H1 (cell line): ENCODE data around the gene KIAA1755. TPM values are rescaled to one million over a fixed set of nuclear protein-coding genes. Genes with fewer than 3 reads are reported as not detected.

Experiments used
- CTCF ChIA-PET: fragments of 300-600 bp; sonication (Branson Sonifier 250); formaldehyde crosslinking; loops from one replicate; lab custom pipeline; 2021; ENCODE audit not compliant: partially characterized antibody; lab: Charles Lee
- POLR2A ChIA-PET: fragments of 300-600 bp; sonication (Branson Sonifier 250); formaldehyde crosslinking; loops from one replicate; lab custom pipeline; 2021; ENCODE audit warnings: inconsistent platforms; ENCODE audit not compliant: partially characterized antibody; lab: Charles Lee
- DNase-seq, 2 experiments: peaks; one replicate each; pipeline versions ENCODE4 v3.0.0 to v3.0.0-alpha.2; 2010 to 2022; ENCODE audit warnings: low spot score in 2 of 2, low read depth in 1 of 2, mixed read lengths in 1 of 2
- FAIRE-seq: peaks from 2 replicates; lab custom pipeline; 2011; peaks lifted over from hg19 to GRCh38; lab: Jason Lieb, UNC
- H2AFZ ChIP-seq: 2 replicates; pipeline ENCODE4 v1.8.1; 2012; ENCODE audit warnings: low read length, inconsistent platforms
- H2AK5ac ChIP-seq: 2 replicates; pipeline ENCODE4 v1.6.1; 2013; ENCODE audit warnings: low read depth, low read length
- H2BK120ac ChIP-seq: replicated peaks from 2 replicates; pipeline ENCODE3; 2013; ENCODE audit warnings: low read depth, low read length, inconsistent platforms
- H2BK12ac ChIP-seq: 2 replicates; pipeline ENCODE4 v1.6.1; 2013; ENCODE audit warnings: low read depth, low read length
- H2BK15ac ChIP-seq: 2 replicates; pipeline ENCODE4 v1.6.1; 2013; ENCODE audit warnings: low read length
- H2BK20ac ChIP-seq: 2 replicates; pipeline ENCODE4 v1.6.1; 2013; ENCODE audit warnings: low read length
- H2BK5ac ChIP-seq: 2 replicates; pipeline ENCODE4 v1.6.1; 2013; ENCODE audit warnings: low read depth, low read length
- H3K14ac ChIP-seq: 2 replicates; pipeline ENCODE4 v1.6.1; 2013; ENCODE audit warnings: inconsistent platforms; ENCODE audit not compliant: insufficient read length
- H3K18ac ChIP-seq: 2 replicates; pipeline ENCODE4 v1.6.1; 2013; ENCODE audit warnings: low read length; ENCODE audit errors: extremely low read depth
- H3K23ac ChIP-seq: 2 replicates; pipeline ENCODE4 v1.6.1; 2013; ENCODE audit warnings: inconsistent platforms; ENCODE audit not compliant: insufficient read length
- H3K23me2 ChIP-seq: 2 replicates; pipeline ENCODE4 v1.6.1; 2013; ENCODE audit warnings: low read depth, low read length
- H3K27ac ChIP-seq: 2 replicates; pipeline ENCODE4 v1.6.1; 2011; ENCODE audit warnings: low read depth, low read length, inconsistent platforms
- H3K27me3 ChIP-seq, 4 experiments: replicated peaks in 1 of 4; 1 replicate in 1 of 4; 2 replicates in 3 of 4; pipeline versions ENCODE4 v1.6.1 to v1.8.1; 2011 to 2013; ENCODE audit warnings: low read length in 3 of 4, mild to moderate bottlenecking in 3 of 4, inconsistent platforms in 2 of 4, mixed read lengths in 2 of 4, moderate library complexity in 1 of 4; ENCODE audit not compliant: control insufficient read depth in 3 of 4, insufficient read depth in 3 of 4; ENCODE audit errors: extremely low read depth in 1 of 4
- H3K36me3 ChIP-seq, 4 experiments: 2 replicates each; pipeline versions ENCODE4 v1.6.1 to v1.8.1; 2011 to 2013; ENCODE audit warnings: mild to moderate bottlenecking in 4 of 4, low read length in 3 of 4, moderate library complexity in 2 of 4, control low read depth in 1 of 4, inconsistent platforms in 1 of 4; ENCODE audit not compliant: insufficient read depth in 4 of 4, control insufficient read depth in 2 of 4
- H3K4ac ChIP-seq: replicated peaks from 2 replicates; pipeline ENCODE3; 2013; ENCODE audit warnings: low read length, low read depth, mixed read lengths, inconsistent platforms; ENCODE audit not compliant: insufficient read length
- H3K4me1 ChIP-seq, 4 experiments: replicated peaks in 1 of 4; 1 replicate in 1 of 4; 2 replicates in 3 of 4; pipeline versions ENCODE4 v1.6.1 to v1.8.1; 2011 to 2013; ENCODE audit warnings: low read length in 3 of 4, inconsistent platforms in 2 of 4, mixed read lengths in 1 of 4; ENCODE audit not compliant: insufficient read depth in 4 of 4, control insufficient read depth in 3 of 4
- H3K4me2 ChIP-seq, 2 experiments: 2 replicates each; pipeline versions ENCODE4 v1.6.1 to v1.8.1; 2011 to 2013; ENCODE audit warnings: low read depth in 2 of 2, low read length in 2 of 2, control low read depth in 1 of 2, inconsistent platforms in 1 of 2, mild to moderate bottlenecking in 1 of 2; ENCODE audit not compliant: insufficient read depth in 1 of 2
- H3K4me3 ChIP-seq, 4 experiments: fragments of 200-600, 300-600 bp in 1 of 4; sonication (generic), shearing (Covaris generic), sonication (Bioruptor Twin) in 1 of 4; 2 replicates each; pipeline versions ENCODE4 v1.5.1 to v1.8.1; 2011 to 2016; ENCODE audit warnings: low read length in 4 of 4, low read depth in 3 of 4, control low read depth in 2 of 4, inconsistent platforms in 2 of 4, mild to moderate bottlenecking in 2 of 4, mixed read lengths in 1 of 4, moderate library complexity in 1 of 4; ENCODE audit not compliant: insufficient read depth in 2 of 4; ENCODE audit errors: extremely low read depth in 1 of 4
- H3K56ac ChIP-seq: replicated peaks from 2 replicates; pipeline ENCODE3; 2013; ENCODE audit warnings: low read depth, mild to moderate bottlenecking, mixed read lengths, low read length, inconsistent platforms; ENCODE audit not compliant: insufficient read length
- H3K79me1 ChIP-seq: 2 replicates; pipeline ENCODE4 v1.6.1; 2013; ENCODE audit warnings: low read depth, low read length, control low read depth
- H3K79me2 ChIP-seq, 2 experiments: 2 replicates each; pipeline versions ENCODE4 v1.6.1 to v1.8.1; 2012 to 2013; ENCODE audit warnings: low read length in 2 of 2, mild to moderate bottlenecking in 2 of 2, inconsistent platforms in 1 of 2; ENCODE audit not compliant: insufficient read depth in 2 of 2, control insufficient read depth in 1 of 2
- H3K9ac ChIP-seq, 4 experiments: replicated peaks in 1 of 4; 1 replicate in 1 of 4; 2 replicates in 3 of 4; pipeline versions ENCODE4 v1.6.1 to v1.8.1; 2011 to 2013; ENCODE audit warnings: low read depth in 3 of 4, low read length in 3 of 4, control low read depth in 2 of 4, mild to moderate bottlenecking in 2 of 4, moderate library complexity in 2 of 4, inconsistent platforms in 1 of 4; ENCODE audit errors: extremely low read depth in 1 of 4
- H3K9me3 ChIP-seq, 2 experiments: 2 replicates each; pipeline versions ENCODE4 v1.6.1 to v1.8.1; 2012 to 2013; ENCODE audit warnings: mild to moderate bottlenecking in 2 of 2, moderate library complexity in 2 of 2, control low read depth in 1 of 2, inconsistent platforms in 1 of 2, low read depth in 1 of 2, low read length in 1 of 2, mixed read lengths in 1 of 2; ENCODE audit not compliant: insufficient read depth in 2 of 2
- H4K20me1 ChIP-seq, 2 experiments: replicated peaks in 1 of 2; 2 replicates each; pipeline versions ENCODE3 to v1.8.1; 2011 to 2013; ENCODE audit warnings: inconsistent platforms in 2 of 2, low read length in 2 of 2, mild to moderate bottlenecking in 1 of 2; ENCODE audit not compliant: insufficient read depth in 2 of 2, control insufficient read depth in 1 of 2
- H4K5ac ChIP-seq: 2 replicates; pipeline ENCODE4 v1.6.1; 2013; ENCODE audit warnings: low read length, low read depth, mixed read lengths, inconsistent platforms; ENCODE audit not compliant: insufficient read length
- H4K8ac ChIP-seq: 2 replicates; pipeline ENCODE4 v1.8.0; 2013; ENCODE audit warnings: mild to moderate bottlenecking, moderate library complexity, low read length, inconsistent platforms; ENCODE audit not compliant: insufficient read depth; ENCODE audit errors: extremely low read depth
- H4K91ac ChIP-seq: replicated peaks from 2 replicates; pipeline ENCODE3; 2013; ENCODE audit warnings: low read length, mixed read lengths, inconsistent platforms; ENCODE audit not compliant: insufficient read length
- CEBPB ChIP-seq: IDR thresholded peaks from 2 replicates; pipeline ENCODE4 v1.6.1; 2012; ENCODE audit warnings: low read depth, low read length
- FOSL1 ChIP-seq: IDR thresholded peaks from 2 replicates; pipeline ENCODE4 v1.6.1; 2011; ENCODE audit warnings: mild to moderate bottlenecking, low read depth, low read length, moderate library complexity; ENCODE audit not compliant: insufficient read depth
- HDAC6 ChIP-seq: IDR thresholded peaks from one replicate; pipeline ENCODE4 v1.7.1; 2012; ENCODE audit warnings: low read depth, mild to moderate bottlenecking, inconsistent platforms, low read length, moderate library complexity
- RFX5 ChIP-seq: IDR thresholded peaks from 2 replicates; pipeline ENCODE4 v1.6.1; 2011; ENCODE audit warnings: low read depth, low read length, improper control_type of control experiment, borderline replicate concordance
- SIX5 ChIP-seq: IDR thresholded peaks from 2 replicates; pipeline ENCODE4 v1.6.1; 2011; ENCODE audit warnings: mild to moderate bottlenecking, low read depth, low read length
- SP1 ChIP-seq: IDR thresholded peaks from 2 replicates; pipeline ENCODE4 v1.6.1; 2011; ENCODE audit warnings: low read depth, low read length
- SP2 ChIP-seq: IDR thresholded peaks from 2 replicates; pipeline ENCODE4 v1.6.1; 2012; ENCODE audit warnings: mild to moderate bottlenecking, low read length, inconsistent platforms
- SRF ChIP-seq: IDR thresholded peaks from 2 replicates; pipeline ENCODE4 v1.6.1; 2011; ENCODE audit warnings: mild to moderate bottlenecking, low read depth, low read length, moderate library complexity
- SUZ12 ChIP-seq: fragments of 200-600 bp; sonication (generic); IDR thresholded peaks from 2 replicates; pipeline ENCODE4 v1.6.1; 2012; ENCODE audit warnings: mild to moderate bottlenecking, inconsistent platforms, low read length, moderate library complexity, mixed read lengths
- YY1 ChIP-seq: IDR thresholded peaks from 2 replicates; pipeline ENCODE4 v1.6.1; 2011; ENCODE audit warnings: low read depth, mild to moderate bottlenecking, low read length
- ZNF274 ChIP-seq: IDR thresholded peaks from 2 replicates; pipeline ENCODE4 v1.7.0; 2012; ENCODE audit warnings: low read length, borderline replicate concordance; ENCODE audit errors: extremely low read depth
- WGBS, 2 experiments: shearing (Covaris generic) in 1 of 2; methylation state at CpG; one replicate each; pipeline versions ENCODE4 v1.1.6 to v1.1.7; 2013 to 2015; ENCODE audit warnings: low lambda C conversion rate in 2 of 2, mixed read lengths in 2 of 2, inconsistent platforms in 1 of 2, low coverage in 1 of 2, missing lambda C conversion rate in 1 of 2; ENCODE audit not compliant: insufficient replicate concordance in 2 of 2, insufficient coverage in 1 of 2, insufficient read length in 1 of 2; ENCODE audit errors: extremely low coverage in 1 of 2, missing lambda C conversion rate in 1 of 2; 5-methylcytosine and 5-hydroxymethylcytosine counted together
- polyA plus RNA-seq, 7 experiments: library from polyadenylated mRNA; depleted of rRNA in 3 of 7; stranded (reverse) in 5 of 7; unstranded in 2 of 7; fragments of >200 nt in 5 of 7; fragments of 200-250 nt in 2 of 7; gene quantifications; 1 replicate in 5 of 7; 2 replicates in 1 of 7; 4 replicates in 1 of 7; pipeline versions ENCODE4 v1.2.1 to v1.2.3, GENCODE V29; 2011 to 2013; ENCODE audit warnings: missing spikeins in 2 of 7, mixed read lengths in 2 of 7
- total RNA-seq: library from RNA; stranded (reverse); fragmentation: NEBNext Ultra II Directional; extraction: Animal tissue kit (Norgen Biotek cat#: 25700); gene quantifications from 2 replicates; pipeline ENCODE4 v1.2.1, GENCODE V29; 2021
- TF ChIP-seq, protein P1 (sequence below): IDR thresholded peaks from 2 replicates; pipeline ENCODE4 v1.6.1; 2011; ENCODE audit warnings: low read length, improper control_type of control experiment
- TF ChIP-seq, protein P2 (sequence below): IDR thresholded peaks from 2 replicates; pipeline ENCODE4 v1.6.1; 2012; ENCODE audit warnings: inconsistent platforms

KIAA1755 gene
- total and polyA plus RNA-seq, 2 of the 8 experiments (the other 6 are each of a cell fraction or from before 2014, with no cell fraction given), result 0.23 TPM; not detected in 1

DNA sequence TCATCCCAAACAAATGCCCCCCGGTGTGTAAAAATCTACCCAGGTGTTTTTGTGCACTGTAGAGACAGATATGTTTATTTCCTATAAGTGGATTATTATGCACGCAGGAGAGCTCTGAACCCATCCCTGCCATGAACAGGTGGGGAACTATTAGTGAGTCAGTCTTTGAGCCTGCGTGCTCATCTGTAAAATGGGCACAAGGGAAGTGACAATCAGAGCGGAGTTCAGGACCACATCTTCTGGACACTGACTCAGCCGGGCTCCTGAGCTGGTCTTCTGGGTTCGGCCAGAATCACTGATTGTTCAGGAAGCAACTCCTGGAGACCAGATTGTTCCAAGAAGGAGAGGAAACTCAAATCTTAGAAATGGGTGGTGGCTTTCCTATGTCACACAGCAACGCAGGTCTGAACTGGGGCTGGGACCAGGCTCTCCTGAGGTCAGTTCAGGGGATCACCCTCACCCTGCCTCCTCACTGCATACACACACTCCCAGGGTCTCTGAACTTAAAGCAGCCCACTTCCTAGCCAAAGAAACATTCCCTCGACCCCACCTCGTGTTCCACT is 68.1 kb downstream of the KIAA1755 start:
- no peak overlapping the region for H3K18ac ChIP-seq
- POLR2A ChIA-PET, result no interaction called here
- H2BK120ac ChIP-seq, result no peak overlapping the region
- no peak overlapping the region for H3K4me2 ChIP-seq
- DNase-seq (no peak), FAIRE-seq (no peak)
- no peak overlapping the region for H4K91ac ChIP-seq
- H3K9ac ChIP-seq, result no peak overlapping the region
- H3K4ac ChIP-seq, result no peak overlapping the region
- no peaks in the 10 kb centered on the region for H3K9me3 ChIP-seq
- CTCF ChIA-PET, result interaction anchor here (1.2 to 8.5 kb wide), 7 partner anchors 19 to 119 kb away, joined by 3 to 64 read pairs (median 4); no protein-coding TSS in a partner anchor
- WGBS, 2 experiments, result 88% methylated on average over 9 of the region's 9 CpGs; no CpG with 5 or more reads in 1 of the 2 experiments
- H4K5ac ChIP-seq, result no peak overlapping the region
- H3K27ac ChIP-seq, result no peak overlapping the region
- no peak overlapping the region for H2AFZ ChIP-seq
- H4K8ac ChIP-seq, result no peak overlapping the region
- H2BK20ac ChIP-seq, result no peak overlapping the region
- H3K56ac ChIP-seq, result no peak overlapping the region
- no peak overlapping the region for H3K23ac ChIP-seq
- no peaks in the 10 kb centered on the region for H3K27me3 ChIP-seq
- no peak overlapping the region for H2AK5ac ChIP-seq
- no peak overlapping the region for H3K4me3 ChIP-seq
- no peaks in the 10 kb centered on the region for H3K4me1 ChIP-seq
- H2BK5ac ChIP-seq, result no peak overlapping the region
- H2BK12ac ChIP-seq, result no peak overlapping the region
- H4K20me1 ChIP-seq, result no peaks in the 10 kb centered on the region
- no peak overlapping the region for H3K14ac ChIP-seq
- peaks cover 2% of the 10 kb centered on the region; the same call in 1 of the 2 replicates for H3K23me2 ChIP-seq
- no peaks in the 10 kb centered on the region for H3K79me1 ChIP-seq
- H3K36me3 ChIP-seq, result no peaks in the 10 kb centered on the region
- no peaks in the 10 kb centered on the region for H3K79me2 ChIP-seq
- no peak overlapping the region for H2BK15ac ChIP-seq
- TF ChIP-seq ZNF274 (no peak), FOSL1 (no peak), SUZ12 (no peak), RFX5 (no peak), SIX5 (no peak), SRF (no peak), SP1 (no peak), CEBPB (no peak), HDAC6 (no peak), YY1 (no peak), SP2 (no peak)
- TF ChIP-seq, protein P1, sequence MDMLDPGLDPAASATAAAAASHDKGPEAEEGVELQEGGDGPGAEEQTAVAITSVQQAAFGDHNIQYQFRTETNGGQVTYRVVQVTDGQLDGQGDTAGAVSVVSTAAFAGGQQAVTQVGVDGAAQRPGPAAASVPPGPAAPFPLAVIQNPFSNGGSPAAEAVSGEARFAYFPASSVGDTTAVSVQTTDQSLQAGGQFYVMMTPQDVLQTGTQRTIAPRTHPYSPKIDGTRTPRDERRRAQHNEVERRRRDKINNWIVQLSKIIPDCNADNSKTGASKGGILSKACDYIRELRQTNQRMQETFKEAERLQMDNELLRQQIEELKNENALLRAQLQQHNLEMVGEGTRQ, result no peak
- TF ChIP-seq, protein P2, sequence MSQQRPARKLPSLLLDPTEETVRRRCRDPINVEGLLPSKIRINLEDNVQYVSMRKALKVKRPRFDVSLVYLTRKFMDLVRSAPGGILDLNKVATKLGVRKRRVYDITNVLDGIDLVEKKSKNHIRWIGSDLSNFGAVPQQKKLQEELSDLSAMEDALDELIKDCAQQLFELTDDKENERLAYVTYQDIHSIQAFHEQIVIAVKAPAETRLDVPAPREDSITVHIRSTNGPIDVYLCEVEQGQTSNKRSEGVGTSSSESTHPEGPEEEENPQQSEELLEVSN, result no peak
